ENCODE measurements around the gene PACS1.
"Not testable (repeated sequence)": the region's sequence is repeated elsewhere in the genome, so short reads cannot be mapped to it uniquely, and the experiment has no call there.

The PACS1 gene

GRCh38 chr11:66231561-66231960, 161.5 kb downstream of the PACS1 start:
- no peak for DNase-seq

- no peak for DNase-seq
These were observed 162.7 kb downstream of the PACS1 start for GRCh38 chr11:66232769-66233168.

- DNase-seq, result no peak
These were observed 163.2 kb downstream of the PACS1 start for GRCh38 chr11:66233301-66233700.

GRCh38 chr11:66235141-66235540, 165.1 kb downstream of the PACS1 start:
- no peak for DNase-seq

GRCh38 chr11:66237867-66238266, 167.8 kb downstream of the PACS1 start:
- DNase-seq, result no peak

GRCh38 chr11:66238786-66239413, 168.8 kb downstream of the PACS1 start:
- no peak for DNase-seq

GRCh38 chr11:66239511-66239910, 169.4 kb downstream of the PACS1 start:
- DNase-seq, result no peak

- DNase-seq, result no peak
These were observed 170.1 kb downstream of the PACS1 start for GRCh38 chr11:66239998-66240780.

- DNase-seq, result no peak
These were observed 170.7 kb downstream of the PACS1 start for GRCh38 chr11:66240781-66241136.

- DNase-seq, result no peak
These were observed 172.2 kb downstream of the PACS1 start for GRCh38 chr11:66242095-66242765.

GRCh38 chr11:66243782-66244535, 173.9 kb downstream of the PACS1 start:
- no peak for DNase-seq

- DNase-seq, result no peak
These were observed 177.2 kb downstream of the PACS1 start for GRCh38 chr11:66247295-66247694.

GRCh38 chr11:66247801-66248200, 177.7 kb downstream of the PACS1 start:
- DNase-seq, result no peak

GRCh38 chr11:66248903-66249302, 178.8 kb downstream of the PACS1 start:
- DNase-seq, result no peak

GRCh38 chr11:66251809-66252208, 181.7 kb downstream of the PACS1 start:
- no peak for DNase-seq

GRCh38 chr11:66253081-66253480, 183.0 kb downstream of the PACS1 start:
- DNase-seq, result not testable (repeated sequence)

- DNase-seq, result no peak
These were observed 188.4 kb downstream of the PACS1 start for GRCh38 chr11:66258473-66258893.

GRCh38 chr11:66259225-66259624, 189.2 kb downstream of the PACS1 start:
- no peak for DNase-seq

GRCh38 chr11:66259956-66260355, 189.9 kb downstream of the PACS1 start:
- DNase-seq, result no peak

- no peak for DNase-seq
These were observed 191.5 kb downstream of the PACS1 start for GRCh38 chr11:66261578-66261977.

GRCh38 chr11:66262191-66262590, 192.1 kb downstream of the PACS1 start:
- DNase-seq, result no peak

- no peak for DNase-seq
These were observed 192.6 kb downstream of the PACS1 start for GRCh38 chr11:66262696-66263095.

- no peak for DNase-seq
These were observed 193.2 kb downstream of the PACS1 start for GRCh38 chr11:66263231-66263630.
